MG63 (cell line): ENCODE data around the gene BSPH1. TPM values are rescaled to one million over a fixed set of nuclear protein-coding genes. Genes with fewer than 3 reads are reported as not detected.

Experiments
- DNase-seq: peaks from one replicate; pipeline ENCODE4 v3.0.0-alpha.2; 2020
- H3K27me3 ChIP-seq: fragments of 250-450 bp; sonication (Bioruptor Pico); 2 replicates; pipeline ENCODE4 v1.5.1; 2020; ENCODE audit warnings: mild to moderate bottlenecking, moderate library complexity
- H3K36me3 ChIP-seq: fragments of 250-450 bp; sonication (Bioruptor Pico); 2 replicates; pipeline ENCODE4 v1.5.1; 2020; ENCODE audit warnings: mild to moderate bottlenecking, moderate library complexity
- H3K4me3 ChIP-seq: fragments of 250-450 bp; sonication (Bioruptor Pico); 2 replicates; pipeline ENCODE4 v1.5.1; 2020; ENCODE audit warnings: mild to moderate bottlenecking, moderate library complexity
- H3K9me3 ChIP-seq: fragments of 250-450 bp; sonication (Bioruptor Pico); 2 replicates; pipeline ENCODE4 v1.5.1; 2020; ENCODE audit warnings: mild to moderate bottlenecking, moderate library complexity
- total RNA-seq: library from RNA; depleted of rRNA; stranded (reverse); fragments of >200 nt; shearing (Covaris generic); gene quantifications from 2 replicates; pipeline ENCODE4 v1.2.3, GENCODE V29; 2014; ENCODE audit warnings: low replicate concordance; rRNA removed

Gene BSPH1, protein sequence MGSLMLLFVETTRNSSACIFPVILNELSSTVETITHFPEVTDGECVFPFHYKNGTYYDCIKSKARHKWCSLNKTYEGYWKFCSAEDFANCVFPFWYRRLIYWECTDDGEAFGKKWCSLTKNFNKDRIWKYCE
- total RNA-seq = not detected in 2 replicates

DNA sequence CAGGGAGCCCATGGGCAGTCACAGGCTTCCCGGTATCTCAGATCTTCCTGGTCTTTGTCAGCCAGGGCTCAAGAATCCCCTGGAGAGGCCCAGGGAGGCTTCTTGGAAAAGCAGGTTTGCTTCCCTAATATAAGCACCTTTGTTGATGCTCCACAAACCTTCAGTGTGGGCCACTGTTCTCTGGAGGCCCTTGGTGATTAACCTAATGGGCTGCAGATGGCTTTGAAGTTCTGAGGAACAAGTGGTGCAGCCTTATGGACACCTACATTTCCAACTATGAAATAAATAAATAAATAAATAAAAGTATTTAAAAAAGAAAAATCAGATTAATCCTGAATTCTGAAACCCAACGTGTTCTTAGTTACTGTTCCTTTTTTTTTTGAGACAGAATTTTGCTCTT lies at the start of gene BSPH1:
BSPH1 (minus strand) TSS at position 101 of the 400 bp plus-strand sequence; CDS start at position 12, 89 bp downstream.
- Histone ChIP-seq H3K36me3 (no peaks in the 10 kb centered on the region), H3K9me3 (no peaks in the 10 kb centered on the region), H3K27me3 (no peaks in the 10 kb centered on the region; the same call in 1 of the 2 replicates), H3K4me3 (peak within 1 kb of the TSS; percentile 15)
- no peak for DNase-seq

DNA sequence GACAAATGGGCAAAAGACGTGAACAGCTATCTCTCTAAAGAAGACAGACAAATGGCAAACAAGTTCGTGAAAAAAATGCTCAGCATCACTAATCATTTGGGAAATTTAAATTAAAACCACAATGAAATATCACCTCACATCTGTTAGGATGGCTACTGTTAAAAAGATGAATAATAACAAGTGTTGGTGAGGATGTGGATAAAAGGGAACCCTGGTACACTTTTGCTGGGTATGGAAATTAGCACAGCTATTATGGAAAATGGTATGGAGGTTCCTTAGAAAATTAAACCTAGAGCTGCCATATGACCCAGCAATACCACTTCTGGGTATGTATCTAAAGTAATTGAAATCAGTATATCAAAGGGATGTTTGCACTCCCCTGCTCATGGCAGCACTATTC lies 44.8 kb upstream of the BSPH1 start:
- H3K4me3 ChIP-seq = no peak overlapping the region
- H3K36me3 ChIP-seq = no peaks in the 10 kb centered on the region
- no peak for DNase-seq
- no peaks in the 10 kb centered on the region; the same call in 1 of the 2 replicates for H3K27me3 ChIP-seq
- H3K9me3 ChIP-seq = peaks cover 15% of the 10 kb centered on the region

DNA sequence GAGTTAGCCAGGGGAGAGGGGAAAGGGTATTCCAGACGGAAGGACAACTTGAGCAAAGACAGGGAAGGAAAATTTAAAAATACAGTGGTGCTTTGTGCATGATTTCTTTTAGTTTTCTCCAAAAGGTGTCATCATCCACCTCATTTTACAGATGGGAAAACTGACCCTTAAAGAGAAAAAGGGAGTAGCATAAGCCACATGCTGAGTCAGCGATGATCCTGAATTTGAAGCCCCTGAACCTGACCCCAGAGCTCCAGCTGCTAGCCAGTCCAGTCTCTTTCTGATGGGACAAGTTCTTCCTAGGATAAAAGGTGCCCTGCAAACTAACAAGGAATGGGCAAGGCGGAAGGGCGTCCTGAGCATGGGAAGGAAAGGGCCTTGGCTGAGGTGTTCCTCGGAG lies 41.6 kb upstream of the BSPH1 start:
- H3K27me3 ChIP-seq = 0 out of 2 replicates have a peak, but pooled peaks cover 3% of the 10 kb centered on the region
- no peak for DNase-seq
- peaks cover 14% of the 10 kb centered on the region for H3K9me3 ChIP-seq
- H3K36me3 ChIP-seq = no peaks in the 10 kb centered on the region
- H3K4me3 ChIP-seq = no peak overlapping the region

DNA sequence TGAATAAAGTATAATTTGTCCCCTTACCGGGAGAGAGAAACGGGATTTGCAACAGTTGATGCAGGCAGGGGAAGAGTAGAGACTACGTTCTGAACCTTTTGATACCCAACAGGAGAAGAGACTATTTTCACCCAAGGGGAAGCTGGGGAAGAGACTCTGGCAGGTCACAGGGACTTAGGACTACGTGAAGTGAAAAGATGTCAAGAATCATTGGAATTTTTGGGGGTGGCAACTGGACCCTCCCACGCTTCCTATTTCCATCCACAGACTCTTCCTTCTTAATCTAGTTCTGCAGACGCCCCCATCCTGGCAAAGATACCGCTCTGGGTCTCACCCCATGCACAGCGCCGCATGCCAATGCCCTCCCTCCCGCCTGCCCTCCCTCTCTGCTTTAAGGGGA lies 38.1 kb upstream of the BSPH1 start:
- Histone ChIP-seq H3K36me3 (no peaks in the 10 kb centered on the region), H3K4me3 (no peak overlapping the region), H3K27me3 (0 out of 2 replicates have a peak, but pooled peaks cover 3% of the 10 kb centered on the region), H3K9me3 (no peaks in the 10 kb centered on the region)
- no peak for DNase-seq

DNA sequence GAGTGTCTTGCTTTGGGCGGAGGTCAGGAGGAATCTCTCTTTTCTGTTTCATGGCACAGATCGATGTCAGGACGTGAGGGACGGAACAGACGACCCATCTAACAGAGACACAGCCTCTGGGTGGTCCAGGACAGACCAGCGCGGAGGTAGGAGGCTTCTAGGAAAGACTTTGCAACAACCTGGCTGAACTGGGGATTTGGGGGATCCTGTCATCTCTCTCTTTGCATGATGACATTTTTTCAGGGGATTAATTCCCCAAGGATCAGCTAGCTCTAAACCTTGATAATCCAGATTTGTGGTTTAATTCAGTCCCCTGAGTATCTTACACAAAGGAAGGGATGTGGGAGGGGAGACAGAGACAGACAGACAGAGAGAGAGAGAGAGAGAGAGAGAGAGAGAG lies 37.5 kb upstream of the BSPH1 start:
- no peak overlapping the region for H3K4me3 ChIP-seq
- 0 out of 2 replicates have a peak, but pooled peaks cover 3% of the 10 kb centered on the region for H3K27me3 ChIP-seq
- DNase-seq = no peak
- H3K36me3 ChIP-seq = no peaks in the 10 kb centered on the region
- H3K9me3 ChIP-seq = no peaks in the 10 kb centered on the region

DNA sequence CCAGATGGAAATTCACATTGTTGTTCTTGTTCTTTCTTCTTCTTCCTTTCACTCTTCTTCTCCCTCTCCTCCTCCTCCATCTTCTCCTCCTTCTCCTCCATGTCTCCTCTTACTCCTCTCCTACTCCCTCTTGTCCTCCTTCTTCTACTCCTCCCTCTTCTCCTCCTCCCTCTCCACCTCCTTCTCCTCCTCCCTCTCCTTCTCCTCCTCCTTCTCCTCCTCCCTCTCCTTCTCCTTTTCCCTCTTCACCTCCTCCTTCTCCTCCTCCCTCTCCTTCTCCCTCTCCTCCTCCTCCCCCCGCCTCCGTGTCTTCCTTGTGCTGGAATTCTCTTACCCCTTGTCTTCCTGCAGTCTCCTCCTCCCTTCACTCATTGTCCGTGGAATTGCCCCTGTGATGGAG lies 33.5 kb upstream of the BSPH1 start:
- H3K9me3 ChIP-seq = no peaks in the 10 kb centered on the region
- H3K27me3 ChIP-seq = peaks cover 3% of the 10 kb centered on the region; the same call in 1 of the 2 replicates
- DNase-seq = no peak
- no peak overlapping the region for H3K4me3 ChIP-seq
- no peaks in the 10 kb centered on the region for H3K36me3 ChIP-seq

DNA sequence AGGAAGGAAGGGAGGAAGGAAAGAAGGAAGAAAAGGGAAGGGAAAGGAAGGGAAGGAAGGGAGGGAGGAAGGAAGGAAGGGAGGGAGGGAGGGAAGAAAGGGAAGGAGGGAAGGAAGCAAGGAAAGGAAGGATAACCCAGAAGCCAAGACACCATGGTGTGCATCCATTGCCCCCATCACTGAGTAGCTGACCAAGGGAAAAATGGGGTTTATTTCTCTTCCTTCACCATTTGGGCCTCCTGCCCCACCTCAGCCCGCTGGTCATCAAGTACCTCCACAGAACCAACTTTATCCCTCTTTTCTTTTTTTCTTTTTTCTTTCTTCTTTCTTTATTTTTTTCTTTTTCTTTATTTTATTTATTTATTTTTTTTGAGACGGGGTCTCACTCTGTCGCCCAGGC lies 31.5 kb upstream of the BSPH1 start:
- DNase-seq = no peak
- no peaks in the 10 kb centered on the region; the same call in 1 of the 2 replicates for H3K27me3 ChIP-seq
- no peak overlapping the region for H3K4me3 ChIP-seq
- no peaks in the 10 kb centered on the region for H3K9me3 ChIP-seq
- no peaks in the 10 kb centered on the region for H3K36me3 ChIP-seq

DNA sequence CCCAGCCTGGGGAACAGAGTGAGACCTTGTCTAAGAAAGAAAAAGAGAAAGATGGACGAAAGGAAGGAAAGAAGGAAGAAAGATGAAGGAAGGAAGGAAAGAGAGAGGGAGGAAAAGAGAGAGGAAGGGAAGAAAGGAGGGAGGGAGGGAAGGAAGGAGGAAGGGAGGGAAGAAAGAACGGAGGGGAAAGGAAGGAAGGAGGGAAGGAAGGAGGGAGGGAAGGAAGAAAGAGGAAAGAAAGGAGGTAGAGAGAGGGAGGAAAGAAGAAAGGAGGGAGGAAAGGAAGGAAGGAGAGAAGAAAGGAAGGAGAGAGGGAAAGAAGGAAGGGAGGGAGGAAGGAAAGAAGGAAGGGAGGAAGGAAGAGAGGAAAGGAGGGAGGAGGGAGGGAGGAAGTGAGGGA lies 31.0 kb upstream of the BSPH1 start:
- H3K27me3 ChIP-seq = peaks cover 1% of the 10 kb centered on the region; the same call in 1 of the 2 replicates
- DNase-seq = no peak
- H3K36me3 ChIP-seq = no peaks in the 10 kb centered on the region
- no peaks in the 10 kb centered on the region for H3K9me3 ChIP-seq
- no peak overlapping the region for H3K4me3 ChIP-seq

DNA sequence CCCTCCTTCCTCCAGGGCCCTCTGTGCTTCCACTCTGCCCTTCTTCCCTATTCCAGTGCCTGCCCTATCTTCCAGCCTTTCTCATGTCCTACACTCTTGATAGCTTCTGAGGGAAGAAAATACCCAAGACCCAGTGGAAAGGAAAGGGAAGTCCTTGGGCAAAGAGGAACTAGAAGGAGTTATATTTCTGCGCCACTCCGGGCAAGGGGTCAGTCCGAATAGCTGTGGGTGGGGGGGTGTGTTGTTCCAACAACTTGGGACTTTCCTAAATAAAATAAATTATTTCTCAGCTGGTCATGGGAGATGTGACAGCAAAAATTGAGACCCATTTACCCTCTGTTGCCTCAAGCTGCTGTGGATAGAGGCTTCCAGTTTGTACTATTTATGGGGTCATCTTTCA lies 28.7 kb upstream of the BSPH1 start:
- Histone ChIP-seq H3K4me3 (no peak overlapping the region), H3K36me3 (no peaks in the 10 kb centered on the region), H3K27me3 (peaks cover 6% of the 10 kb centered on the region; the same call in 1 of the 2 replicates), H3K9me3 (no peaks in the 10 kb centered on the region)
- DNase-seq = no peak

DNA sequence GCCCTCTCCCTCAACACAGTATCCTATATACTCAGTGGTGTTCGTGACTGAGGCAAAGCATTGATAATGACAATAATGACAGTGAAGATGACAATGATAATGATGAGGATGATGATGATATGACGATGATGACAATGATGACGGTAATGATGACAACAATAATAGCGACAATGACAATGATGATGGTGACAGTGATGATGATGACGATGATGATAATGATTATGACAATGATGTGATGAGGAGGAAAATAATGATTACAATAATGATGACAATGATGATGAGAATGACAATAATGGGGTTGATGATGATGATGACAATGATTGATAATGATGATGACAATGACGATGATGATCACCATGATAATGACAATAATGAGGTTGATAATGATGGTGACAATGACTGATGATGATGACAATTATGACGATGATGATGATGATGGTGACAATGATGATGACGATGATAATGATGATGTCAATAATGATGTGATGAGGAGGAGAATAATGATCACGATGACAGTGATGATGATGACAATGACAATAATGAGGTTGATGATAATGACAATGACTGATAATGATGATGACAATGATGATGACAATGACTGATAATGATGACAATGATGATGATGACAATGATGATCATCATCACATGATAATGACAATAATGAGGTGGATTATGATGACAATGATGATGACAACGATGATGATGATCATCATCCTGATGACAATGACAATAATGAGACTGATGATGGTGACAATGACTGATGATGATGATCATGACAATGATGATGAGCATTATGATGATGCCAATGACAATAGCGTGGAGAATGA lies 19.2 kb upstream of the BSPH1 start:
- H3K36me3 ChIP-seq = no peaks in the 10 kb centered on the region
- no peaks in the 10 kb centered on the region for H3K27me3 ChIP-seq
- DNase-seq = no peak
- no peak overlapping the region for H3K4me3 ChIP-seq
- H3K9me3 ChIP-seq = peaks cover 18% of the 10 kb centered on the region

DNA sequence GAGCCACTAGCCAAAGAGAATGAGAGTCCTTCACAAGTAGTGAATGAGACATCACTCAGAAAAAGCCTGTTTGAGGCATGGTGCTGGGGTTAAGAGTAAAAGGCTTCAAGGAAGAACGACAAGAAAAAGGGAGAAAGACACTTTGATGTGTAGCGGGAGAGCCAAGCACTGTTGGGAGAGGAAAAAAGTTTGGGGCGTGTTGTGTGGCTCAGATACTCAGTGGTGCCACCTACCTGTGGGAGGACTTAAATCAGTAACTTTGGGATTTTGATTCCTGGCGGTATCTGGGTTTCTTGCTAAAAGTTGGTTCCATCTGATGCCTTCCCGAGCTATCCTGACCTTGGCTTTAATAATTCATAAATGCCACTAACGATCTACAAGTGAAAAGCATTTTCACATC lies 14.8 kb upstream of the BSPH1 start:
- no peak for DNase-seq
- no peaks in the 10 kb centered on the region for H3K27me3 ChIP-seq
- H3K36me3 ChIP-seq = no peaks in the 10 kb centered on the region
- peaks cover 18% of the 10 kb centered on the region for H3K9me3 ChIP-seq
- no peak overlapping the region for H3K4me3 ChIP-seq

DNA sequence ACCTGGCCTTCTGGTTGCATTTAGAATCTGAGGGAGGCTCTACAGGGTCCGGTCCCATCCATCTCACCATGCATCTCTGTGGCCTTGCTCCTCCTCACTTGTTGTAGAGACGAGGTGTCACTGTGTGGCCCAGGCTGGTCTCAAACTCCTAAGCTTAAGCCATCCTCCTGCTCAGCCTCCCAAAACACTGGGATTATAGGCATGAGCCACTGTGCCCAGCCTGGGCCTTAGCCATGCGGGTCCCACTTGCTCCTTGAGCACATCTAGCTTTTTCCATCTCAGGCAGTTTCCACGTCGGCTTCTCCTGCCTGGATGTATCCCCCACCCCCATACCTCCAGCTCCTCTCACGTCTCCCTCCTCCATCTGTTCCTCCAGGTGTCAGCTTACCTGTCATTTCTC lies 12.3 kb upstream of the BSPH1 start:
- Histone ChIP-seq H3K4me3 (no peak overlapping the region), H3K27me3 (no peaks in the 10 kb centered on the region), H3K36me3 (no peaks in the 10 kb centered on the region), H3K9me3 (peaks cover 11% of the 10 kb centered on the region)
- no peak for DNase-seq

DNA sequence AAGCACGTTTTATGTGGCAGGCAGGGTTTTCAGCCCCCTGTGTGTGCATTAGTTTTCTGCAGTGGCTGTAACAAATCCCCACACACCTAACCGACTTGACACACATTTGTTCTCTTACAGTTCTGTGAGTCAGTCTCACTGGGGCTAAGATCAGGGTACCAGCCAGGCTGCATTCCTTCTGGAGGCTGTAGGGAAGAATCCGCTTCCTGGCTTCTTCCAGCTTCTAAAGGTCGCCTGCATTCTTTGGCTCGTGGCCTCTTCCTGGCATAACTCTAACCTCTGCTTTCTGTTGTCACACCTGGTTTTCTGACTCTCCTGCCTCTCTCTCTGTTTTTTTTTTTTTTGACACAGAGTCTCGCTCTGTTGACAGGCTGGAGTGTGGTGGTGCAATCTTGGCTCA lies 8.9 kb upstream of the BSPH1 start:
- Histone ChIP-seq H3K36me3 (no peaks in the 10 kb centered on the region), H3K27me3 (no peaks in the 10 kb centered on the region), H3K4me3 (no peak overlapping the region), H3K9me3 (no peaks in the 10 kb centered on the region; the same call in 1 of the 2 replicates)
- DNase-seq = no peak

DNA sequence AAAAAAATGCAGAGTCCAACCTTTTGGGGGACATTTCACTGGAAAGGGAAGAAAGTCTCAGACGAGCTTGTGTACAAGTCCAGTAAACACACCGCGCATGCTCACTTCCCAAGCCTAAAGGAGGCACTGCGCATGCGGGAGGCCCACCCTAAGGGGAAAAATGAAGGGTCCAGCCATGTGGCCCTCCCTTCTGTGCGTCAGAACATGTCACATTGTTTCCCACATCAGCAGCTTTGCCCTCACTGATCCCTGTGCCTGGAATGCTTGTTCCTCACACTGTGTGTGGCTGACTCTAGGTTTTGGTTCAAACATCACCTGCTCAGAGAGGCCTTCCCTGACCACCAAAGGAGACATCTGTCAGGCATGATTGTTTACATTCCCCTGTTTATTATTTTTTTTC lies 6.8 kb upstream of the BSPH1 start:
- Histone ChIP-seq H3K36me3 (no peaks in the 10 kb centered on the region), H3K4me3 (no peak overlapping the region), H3K9me3 (no peaks in the 10 kb centered on the region; the same call in 1 of the 2 replicates), H3K27me3 (no peaks in the 10 kb centered on the region)
- DNase-seq = no peak

DNA sequence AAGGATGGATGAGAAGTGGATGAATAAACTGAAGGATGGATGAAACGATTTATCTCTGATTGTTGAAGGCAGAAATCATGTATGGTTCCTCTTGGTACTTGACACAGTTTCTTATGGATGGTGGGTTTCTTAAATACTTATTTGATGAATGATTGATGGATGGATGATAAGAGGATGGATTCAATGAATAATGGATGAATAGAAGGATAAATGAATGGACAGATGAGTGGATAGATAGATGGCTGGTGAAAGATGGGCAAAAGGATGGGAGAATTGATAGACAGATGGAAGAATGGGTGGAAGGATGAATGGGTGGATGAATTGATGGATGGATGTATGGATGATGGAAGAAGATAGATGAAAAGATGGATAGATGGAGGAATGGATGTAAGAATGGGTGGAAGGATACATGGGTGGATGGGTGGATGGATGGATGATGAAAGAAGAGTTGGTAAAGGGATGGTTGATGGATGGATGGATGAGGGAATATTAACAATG lies 4.3 kb upstream of the BSPH1 start:
- Histone ChIP-seq H3K9me3 (no peaks in the 10 kb centered on the region; the same call in 1 of the 2 replicates), H3K27me3 (no peaks in the 10 kb centered on the region; the same call in 1 of the 2 replicates), H3K4me3 (no peak overlapping the region), H3K36me3 (no peaks in the 10 kb centered on the region)
- no peak for DNase-seq

DNA sequence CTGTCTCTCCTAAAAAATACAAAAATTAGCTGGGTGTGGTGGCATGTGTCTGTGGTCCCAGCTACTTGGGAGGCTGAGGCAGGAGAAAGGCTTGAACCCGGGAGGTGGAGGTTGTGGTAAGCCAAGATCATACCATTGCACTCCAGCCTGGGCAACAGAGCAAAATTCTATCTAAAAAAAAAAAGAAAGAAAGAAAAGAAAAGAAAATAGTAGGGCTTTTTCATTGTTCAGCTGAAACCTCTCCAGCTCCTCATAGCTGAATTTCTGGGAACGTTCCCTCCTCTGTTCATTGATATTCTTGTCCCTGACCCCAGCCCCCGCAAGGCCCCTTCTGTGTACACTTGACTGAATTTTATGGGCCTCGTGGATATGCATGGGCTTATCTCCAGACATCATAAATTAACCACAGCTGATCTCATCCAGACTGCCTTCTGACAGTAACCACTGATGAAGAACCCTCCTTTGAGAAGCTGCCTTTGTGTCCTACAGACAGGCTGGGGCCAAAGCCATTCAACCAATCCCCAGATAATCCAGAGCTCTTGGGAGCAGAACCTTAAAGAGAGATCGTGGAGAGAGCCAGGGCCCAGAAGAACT lies 2.3 kb upstream of the BSPH1 start, which contains the start of gene ELSPBP1:
ELSPBP1 (plus strand) TSS at position 424 of the 594 bp plus-strand sequence. CDS start 14,036 bp downstream, outside the sequence.
- no peaks in the 10 kb centered on the region; the same call in 1 of the 2 replicates for H3K27me3 ChIP-seq
- H3K36me3 ChIP-seq = no peaks in the 10 kb centered on the region
- no peak within 1 kb of the TSS for H3K4me3 ChIP-seq
- DNase-seq = no peak
- no peaks in the 10 kb centered on the region; the same call in 1 of the 2 replicates for H3K9me3 ChIP-seq
